Caco-2 (cell line): ENCODE results near the gene ADCY7. TPM values are rescaled to one million over a fixed set of nuclear protein-coding genes. Genes with fewer than 3 reads are reported as not detected.

Source experiments
- BruUV-seq: library from RNA; stranded (reverse); fragments of 400-500 nt; replicated peaks from 2 replicates; lab custom pipeline; 2021; lab: Mats Ljungman, UMichigan
- CTCF ChIA-PET: fragments of 300-600 bp; sonication (Branson Sonifier 250); formaldehyde crosslinking; loops from one replicate; lab custom pipeline; 2022; ENCODE audit warnings: antibody characterized with exemption; lab: Charles Lee
- POLR2A ChIA-PET: fragments of 300-600 bp; sonication (Branson Sonifier 250); formaldehyde crosslinking; loops from one replicate; lab custom pipeline; 2022; ENCODE audit warnings: antibody characterized with exemption; lab: Charles Lee
- DNase-seq, 2 experiments: peaks; one replicate each; pipeline versions ENCODE4 v3.0.0 to v3.0.0-alpha.2; 2020 to 2022
- H3K27me3 ChIP-seq: replicated peaks from 2 replicates; pipeline ENCODE4 v1.6.0; 2011; ENCODE audit warnings: low read length; ENCODE audit not compliant: control insufficient read depth, insufficient read depth
- H3K36me3 ChIP-seq: 2 replicates; pipeline ENCODE4 v1.5.1; 2011; ENCODE audit warnings: low read length; ENCODE audit not compliant: control insufficient read depth, insufficient read depth
- H3K4me1 ChIP-seq: fragments of 250-450 bp; sonication (Bioruptor Pico); 2 replicates; pipeline ENCODE4 v1.5.1; 2020; ENCODE audit warnings: mild to moderate bottlenecking
- H3K4me3 ChIP-seq: 2 replicates; pipeline ENCODE4 v1.5.1; 2011; ENCODE audit warnings: low read depth, mild to moderate bottlenecking, control low read depth, low read length
- H3K9me3 ChIP-seq: fragments of 250-450 bp; sonication (Bioruptor Pico); 2 replicates; pipeline ENCODE4 v1.5.1; 2020; ENCODE audit warnings: mild to moderate bottlenecking, moderate library complexity
- H3K27ac Mint-ChIP-seq: one replicate; pipeline ENCODE4 v1.8.0; 2022; ENCODE audit warnings: mixed read lengths; ENCODE audit not compliant: unreplicated experiment
- H3K27me3 Mint-ChIP-seq: one replicate; pipeline ENCODE4 v1.8.0; 2022; ENCODE audit warnings: mixed read lengths; ENCODE audit not compliant: insufficient read depth, unreplicated experiment
- H3K36me3 Mint-ChIP-seq: one replicate; pipeline ENCODE4 v1.8.0; 2022; ENCODE audit warnings: mild to moderate bottlenecking, mixed read lengths; ENCODE audit not compliant: insufficient read depth, unreplicated experiment
- H3K4me1 Mint-ChIP-seq: one replicate; pipeline ENCODE4 v1.8.0; 2022; ENCODE audit warnings: low read depth, mixed read lengths; ENCODE audit not compliant: unreplicated experiment
- H3K4me3 Mint-ChIP-seq: one replicate; pipeline ENCODE4 v1.8.0; 2022; ENCODE audit warnings: mild to moderate bottlenecking, moderate library complexity, mixed read lengths; ENCODE audit not compliant: unreplicated experiment
- H3K9me3 Mint-ChIP-seq: one replicate; pipeline ENCODE4 v1.8.0; 2022; ENCODE audit warnings: mixed read lengths; ENCODE audit not compliant: unreplicated experiment
- intact Hi-C: fragments of 100-400 bp; cut with micrococcal nuclease; formaldehyde crosslinking; loops from one replicate; pipeline ENCODE4 v1.10.0; 2022; ENCODE audit not compliant: unreplicated experiment
- total RNA-seq: library from RNA; stranded (reverse); gene quantifications from 2 replicates; pipeline ENCODE4 v1.2.3, GENCODE V29; 2022
- TF ChIP-seq, protein P1 (sequence below), 2 experiments: fragments of 200-600 bp in 1 of 2; IDR thresholded peaks; 1 replicate in 1 of 2; 2 replicates in 1 of 2; pipeline versions ENCODE4 v1.5.1 to v1.8.0; 2011 to 2022; ENCODE audit warnings: antibody characterized with exemption in 1 of 2, control low read depth in 1 of 2, inconsistent platforms in 1 of 2, low read depth in 1 of 2, low read length in 1 of 2, mild to moderate bottlenecking in 1 of 2, moderate library complexity in 1 of 2; ENCODE audit not compliant: insufficient read depth in 1 of 2, severe bottlenecking in 1 of 2, unreplicated experiment in 1 of 2

The ADCY7 gene
- total RNA-seq, 1 experiment from 2014 or later, result 54.2 TPM

- H3K9me3 Mint-ChIP-seq, result no peaks in the 10 kb centered on the region
- H3K4me3 Mint-ChIP-seq, result no peak overlapping the region
- peaks cover 10% of the 10 kb centered on the region for H3K4me1 Mint-ChIP-seq
- POLR2A ChIA-PET, result no interaction called here
- TF ChIP-seq, protein P1, sequence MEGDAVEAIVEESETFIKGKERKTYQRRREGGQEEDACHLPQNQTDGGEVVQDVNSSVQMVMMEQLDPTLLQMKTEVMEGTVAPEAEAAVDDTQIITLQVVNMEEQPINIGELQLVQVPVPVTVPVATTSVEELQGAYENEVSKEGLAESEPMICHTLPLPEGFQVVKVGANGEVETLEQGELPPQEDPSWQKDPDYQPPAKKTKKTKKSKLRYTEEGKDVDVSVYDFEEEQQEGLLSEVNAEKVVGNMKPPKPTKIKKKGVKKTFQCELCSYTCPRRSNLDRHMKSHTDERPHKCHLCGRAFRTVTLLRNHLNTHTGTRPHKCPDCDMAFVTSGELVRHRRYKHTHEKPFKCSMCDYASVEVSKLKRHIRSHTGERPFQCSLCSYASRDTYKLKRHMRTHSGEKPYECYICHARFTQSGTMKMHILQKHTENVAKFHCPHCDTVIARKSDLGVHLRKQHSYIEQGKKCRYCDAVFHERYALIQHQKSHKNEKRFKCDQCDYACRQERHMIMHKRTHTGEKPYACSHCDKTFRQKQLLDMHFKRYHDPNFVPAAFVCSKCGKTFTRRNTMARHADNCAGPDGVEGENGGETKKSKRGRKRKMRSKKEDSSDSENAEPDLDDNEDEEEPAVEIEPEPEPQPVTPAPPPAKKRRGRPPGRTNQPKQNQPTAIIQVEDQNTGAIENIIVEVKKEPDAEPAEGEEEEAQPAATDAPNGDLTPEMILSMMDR (IDR thresholded peaks at IDR 0.05; ENCODE audit: insufficient read depth in 1 of 2, low read depth in 1 of 2, low read length in 1 of 2, severe bottlenecking in 1 of 2, unreplicated experiment in 1 of 2), result no peak
- H3K36me3 ChIP-seq, result peaks cover 2% of the 10 kb centered on the region; the same call in 1 of the 2 replicates
- no peak overlapping the region for H3K27ac Mint-ChIP-seq
- no peak for DNase-seq
- no peaks in the 10 kb centered on the region for H3K27me3 Mint-ChIP-seq
- H3K36me3 Mint-ChIP-seq, result peaks cover 17% of the 10 kb centered on the region
- no peaks in the 10 kb centered on the region for H3K4me1 ChIP-seq
- CTCF ChIA-PET, result no interaction called here
- no TSS peak for BruUV-seq
- H3K27me3 ChIP-seq, result no peaks in the 10 kb centered on the region
- H3K9me3 ChIP-seq, result no peaks in the 10 kb centered on the region
- intact Hi-C loops, result no loop called here
- no peak overlapping the region for H3K4me3 ChIP-seq
Observed at GRCh38 chr16:50294955-50295354, 28.6 kb downstream of the ADCY7 start.

GRCh38 chr16:50295541-50296132 is 29.3 kb downstream of the ADCY7 start:
- Mint-ChIP-seq H3K27ac (no peak overlapping the region), H3K27me3 (no peaks in the 10 kb centered on the region), H3K9me3 (no peaks in the 10 kb centered on the region), H3K4me1 (peaks cover 10% of the 10 kb centered on the region), H3K36me3 (peaks cover 17% of the 10 kb centered on the region), H3K4me3 (no peak overlapping the region)
- TF ChIP-seq, protein P1 (IDR thresholded peaks at IDR 0.05; ENCODE audit: insufficient read depth in 1 of 2, low read depth in 1 of 2, low read length in 1 of 2, severe bottlenecking in 1 of 2, unreplicated experiment in 1 of 2), result no peak
- Histone ChIP-seq H3K9me3 (no peaks in the 10 kb centered on the region), H3K36me3 (peaks cover 2% of the 10 kb centered on the region; the same call in 1 of the 2 replicates), H3K27me3 (no peaks in the 10 kb centered on the region), H3K4me1 (no peaks in the 10 kb centered on the region), H3K4me3 (no peak overlapping the region)
- CTCF ChIA-PET, result no interaction called here
- POLR2A ChIA-PET, result no interaction called here
- intact Hi-C loops, result no loop called here
- no TSS peak for BruUV-seq
- DNase-seq, result no peak

DNA sequence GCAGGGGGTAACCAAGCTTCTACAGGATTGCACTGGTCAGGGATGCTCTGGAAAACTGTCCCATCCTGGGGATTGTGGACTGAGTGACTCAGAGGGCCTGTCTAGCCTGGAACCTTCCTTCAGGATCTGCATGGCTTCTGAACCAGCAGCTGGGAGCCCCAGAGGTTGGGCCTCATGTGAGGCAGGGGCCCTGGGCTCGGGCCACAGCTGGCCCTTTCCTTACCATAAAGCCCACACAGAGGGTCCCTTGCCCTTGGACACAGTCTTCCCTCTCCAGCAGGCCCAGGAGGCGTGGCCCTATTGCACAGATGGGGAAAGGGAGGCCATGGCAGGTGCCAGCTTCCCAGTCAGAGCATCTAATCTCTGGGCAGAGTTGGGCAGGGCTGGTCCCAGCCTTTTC is 30.5 kb downstream of the ADCY7 start:
- CTCF ChIA-PET, result interaction anchor here (1.0 kb wide), 1 partner anchor 17 kb away, joined by 3 read pairs; no protein-coding TSS in a partner anchor
- POLR2A ChIA-PET, result no interaction called here
- Histone ChIP-seq H3K4me3 (no peak overlapping the region), H3K36me3 (peaks cover 2% of the 10 kb centered on the region; the same call in 1 of the 2 replicates), H3K27me3 (no peaks in the 10 kb centered on the region), H3K4me1 (peaks cover 7% of the 10 kb centered on the region; the same call in 1 of the 2 replicates), H3K9me3 (no peaks in the 10 kb centered on the region)
- Mint-ChIP-seq H3K4me1 (peaks cover 11% of the 10 kb centered on the region), H3K9me3 (no peaks in the 10 kb centered on the region), H3K36me3 (peaks cover 22% of the 10 kb centered on the region), H3K27me3 (no peaks in the 10 kb centered on the region), H3K27ac (no peak overlapping the region), H3K4me3 (no peak overlapping the region)
- TF ChIP-seq, protein P1 (IDR thresholded peaks at IDR 0.05; ENCODE audit: insufficient read depth in 1 of 2, low read depth in 1 of 2, low read length in 1 of 2, severe bottlenecking in 1 of 2, unreplicated experiment in 1 of 2), result no peak
- no TSS peak for BruUV-seq
- intact Hi-C loops, result no loop called here
- no peak for DNase-seq
